ENCODE measurements around the gene NRG2. TPM values are rescaled to one million over a fixed set of nuclear protein-coding genes. Genes with fewer than 3 reads are reported as not detected.

Gene NRG2
- total RNA-seq, 4 donors from 2014 or later: 0.80 TPM; not detected in 3

DNA sequence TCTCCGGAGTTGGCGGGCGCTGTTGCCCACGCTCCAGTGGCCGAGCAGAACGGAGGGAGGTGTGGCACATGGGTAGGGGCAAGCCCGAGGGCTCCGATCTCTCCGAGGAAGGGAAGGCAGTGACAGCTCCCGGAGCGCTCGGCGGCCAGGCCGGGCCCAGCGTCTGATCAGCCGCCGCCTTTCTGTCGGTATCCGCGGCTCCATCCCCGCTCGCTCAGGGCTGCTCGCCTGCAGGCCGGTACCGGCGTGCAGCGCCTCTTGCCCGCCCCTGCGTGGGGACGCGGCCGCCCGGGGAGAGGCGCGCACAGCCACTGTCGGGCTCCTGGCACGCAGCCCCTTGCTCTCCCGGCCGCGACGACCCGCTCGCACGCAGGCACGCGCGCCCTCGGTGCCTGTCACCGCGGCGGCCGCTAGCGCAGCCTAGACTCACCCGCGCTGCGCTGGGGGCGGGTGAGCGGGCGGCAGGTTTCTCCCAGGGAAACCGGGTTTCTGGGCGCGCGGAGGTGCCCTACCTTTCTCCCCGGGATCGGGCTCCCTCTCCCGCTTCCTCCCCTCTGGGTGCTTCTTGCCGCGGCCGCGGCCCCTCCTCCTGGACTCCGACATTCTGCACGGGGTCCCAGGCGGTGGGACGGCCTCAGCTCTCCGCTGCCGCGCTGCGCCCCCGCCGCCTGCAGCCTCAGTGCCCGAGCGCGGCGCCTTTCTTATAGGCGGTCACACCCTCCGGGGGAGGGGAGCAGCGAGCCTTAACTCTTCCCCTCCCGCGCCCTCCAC, 139.1 kb downstream of the NRG2 start:
- no peaks in the 10 kb centered on the region for H3K9me3 ChIP-seq
- DNase-seq: peak in 1 of 3 donors; percentile 40
- no peaks in the 10 kb centered on the region for H3K36me3 ChIP-seq
- no peak overlapping the region for H3K27ac ChIP-seq
- H3K27me3 ChIP-seq: peaks cover 0 to 11% of the 10 kb centered on the region in 2 donors
- peak overlapping the region; percentile 8 to 52 (median 40) for H3K4me3 ChIP-seq
- TF ChIP-seq, protein P1, sequence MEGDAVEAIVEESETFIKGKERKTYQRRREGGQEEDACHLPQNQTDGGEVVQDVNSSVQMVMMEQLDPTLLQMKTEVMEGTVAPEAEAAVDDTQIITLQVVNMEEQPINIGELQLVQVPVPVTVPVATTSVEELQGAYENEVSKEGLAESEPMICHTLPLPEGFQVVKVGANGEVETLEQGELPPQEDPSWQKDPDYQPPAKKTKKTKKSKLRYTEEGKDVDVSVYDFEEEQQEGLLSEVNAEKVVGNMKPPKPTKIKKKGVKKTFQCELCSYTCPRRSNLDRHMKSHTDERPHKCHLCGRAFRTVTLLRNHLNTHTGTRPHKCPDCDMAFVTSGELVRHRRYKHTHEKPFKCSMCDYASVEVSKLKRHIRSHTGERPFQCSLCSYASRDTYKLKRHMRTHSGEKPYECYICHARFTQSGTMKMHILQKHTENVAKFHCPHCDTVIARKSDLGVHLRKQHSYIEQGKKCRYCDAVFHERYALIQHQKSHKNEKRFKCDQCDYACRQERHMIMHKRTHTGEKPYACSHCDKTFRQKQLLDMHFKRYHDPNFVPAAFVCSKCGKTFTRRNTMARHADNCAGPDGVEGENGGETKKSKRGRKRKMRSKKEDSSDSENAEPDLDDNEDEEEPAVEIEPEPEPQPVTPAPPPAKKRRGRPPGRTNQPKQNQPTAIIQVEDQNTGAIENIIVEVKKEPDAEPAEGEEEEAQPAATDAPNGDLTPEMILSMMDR (IDR thresholded peaks at IDR 0.05): no peak
- no peak for TF ChIP-seq POLR2A (IDR thresholded peaks at IDR 0.05)
- peaks cover 0 to 22% (median 8%) of the 10 kb centered on the region in 4 donors for H3K4me1 ChIP-seq

DNA sequence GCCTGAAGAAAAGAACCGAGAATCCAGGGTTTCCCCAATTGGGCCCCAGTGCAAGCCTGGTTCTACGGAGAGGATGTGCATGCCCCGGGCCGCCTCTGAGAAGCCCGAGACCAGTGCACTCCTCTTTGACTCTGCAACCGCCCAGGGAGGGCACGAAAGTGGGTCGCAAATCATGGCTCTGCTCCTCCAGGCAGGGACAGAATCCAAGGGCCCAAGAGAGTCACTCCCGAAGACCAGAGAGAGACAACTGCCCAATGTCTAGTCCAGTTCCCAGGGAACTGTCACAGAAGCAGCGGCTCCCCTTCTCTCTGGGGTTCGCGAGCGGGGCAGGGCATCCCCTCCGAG, 139.7 kb downstream of the NRG2 start:
- Histone ChIP-seq H3K4me1 (peaks cover 0 to 22% (median 8%) of the 10 kb centered on the region in 4 donors), H3K27me3 (peaks cover 0 to 11% of the 10 kb centered on the region in 2 donors), H3K9me3 (no peaks in the 10 kb centered on the region), H3K36me3 (no peaks in the 10 kb centered on the region), H3K27ac (no peak overlapping the region), H3K4me3 (peak overlapping the region in 3 of 4 donors; percentile 38 to 52 (median 43))
- no peak for TF ChIP-seq POLR2A (IDR thresholded peaks at IDR 0.05)
- TF ChIP-seq, protein P1 (IDR thresholded peaks at IDR 0.05): no peak
- DNase-seq: peak in 1 of 3 donors; percentile 22

DNA sequence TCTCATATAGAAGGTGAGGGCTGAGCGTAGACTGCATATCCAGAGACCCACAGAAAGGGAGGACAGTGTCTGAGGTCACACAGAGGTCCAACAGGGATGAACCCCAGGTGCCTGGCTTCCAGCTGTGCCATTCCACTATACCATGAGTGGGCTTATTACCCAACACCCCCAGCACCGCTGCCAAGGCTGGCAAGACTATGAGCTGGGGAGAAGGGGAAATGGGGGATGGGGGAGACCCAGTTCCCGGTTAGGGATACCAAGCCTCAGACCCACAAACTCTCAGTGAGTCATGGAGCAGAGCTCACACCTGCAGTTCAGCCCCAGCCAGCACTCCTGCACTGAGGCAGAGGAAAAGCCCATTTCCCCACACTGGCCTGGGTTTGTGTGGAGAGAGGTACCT, 141.1 kb downstream of the NRG2 start:
- no peaks in the 10 kb centered on the region for H3K9me3 ChIP-seq
- H3K27ac ChIP-seq: no peak overlapping the region
- no peak for TF ChIP-seq POLR2A (IDR thresholded peaks at IDR 0.05)
- TF ChIP-seq, protein P1 (IDR thresholded peaks at IDR 0.05): no peak
- no peaks in the 10 kb centered on the region for H3K36me3 ChIP-seq
- DNase-seq: peak in 1 of 3 donors; percentile 7
- H3K4me3 ChIP-seq: no peak overlapping the region
- H3K4me1 ChIP-seq: peaks cover 0 to 22% (median 8%) of the 10 kb centered on the region in 4 donors
- peaks cover 0 to 11% of the 10 kb centered on the region in 2 donors for H3K27me3 ChIP-seq

DNA sequence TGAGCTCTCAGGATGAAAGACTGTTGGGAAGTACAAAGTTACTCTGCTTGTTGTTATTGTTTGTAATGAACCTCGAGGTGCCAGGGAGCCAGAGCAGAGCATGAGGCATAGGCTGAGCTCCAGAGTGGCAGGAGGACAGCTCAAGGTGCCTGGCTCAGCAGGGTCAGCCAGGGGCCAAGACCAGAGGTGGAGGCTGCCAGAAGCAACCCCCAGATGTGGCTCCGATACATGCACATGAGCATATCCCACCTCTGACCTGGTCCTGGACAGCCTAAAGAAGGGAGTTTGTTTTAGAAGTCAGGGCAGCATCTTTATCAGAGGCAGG, 141.9 kb downstream of the NRG2 start:
- peak in 1 of 3 donors; percentile 22 for DNase-seq
- TF ChIP-seq, protein P1 (IDR thresholded peaks at IDR 0.05): no peak
- no peak for TF ChIP-seq POLR2A (IDR thresholded peaks at IDR 0.05)

DNA sequence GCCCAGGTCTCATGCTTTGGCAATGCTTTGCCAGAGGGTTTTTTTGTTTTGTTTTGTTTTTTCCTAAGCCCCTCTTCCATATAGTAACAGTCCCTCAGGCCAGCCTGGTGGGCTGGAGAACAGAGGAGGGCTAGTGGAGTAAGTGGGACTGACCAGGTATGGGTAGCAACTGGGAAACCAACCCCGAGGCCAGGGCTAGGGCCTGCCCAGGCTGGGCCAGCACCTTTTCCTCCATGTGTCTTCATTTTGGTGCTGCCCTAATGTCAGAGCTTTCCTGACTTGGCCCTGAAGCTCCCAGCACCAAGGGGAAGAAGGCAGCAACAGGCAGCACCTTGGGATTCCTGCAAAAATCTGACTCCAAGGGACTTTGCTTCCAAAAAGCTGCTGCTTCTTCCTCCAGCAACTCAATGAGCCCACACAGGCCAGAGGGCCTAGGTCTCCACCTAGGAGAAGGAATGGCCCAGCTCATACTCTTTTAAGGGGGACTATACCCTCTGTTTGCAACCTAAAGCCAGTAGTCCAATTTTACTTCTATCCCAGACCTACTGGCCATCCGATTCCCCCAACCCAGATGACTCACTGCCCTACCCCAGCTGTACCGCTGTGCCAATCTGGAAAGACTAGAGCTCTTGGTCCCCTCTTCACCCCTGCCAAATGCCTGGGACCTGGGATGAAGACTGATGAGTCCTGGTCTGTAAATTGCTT, 142.4 kb downstream of the NRG2 start:
- Histone ChIP-seq H3K4me3 (no peak overlapping the region), H3K27me3 (peaks cover 0 to 11% of the 10 kb centered on the region in 2 donors)

More for the DNA sequence above, 141.9 kb downstream of the NRG2 start:
- Histone ChIP-seq H3K9me3 (no peaks in the 10 kb centered on the region), H3K27ac (no peak overlapping the region), H3K4me1 (peaks cover 0 to 22% (median 8%) of the 10 kb centered on the region in 4 donors), H3K36me3 (no peaks in the 10 kb centered on the region), H3K27me3 (peaks cover 0 to 11% of the 10 kb centered on the region in 2 donors), H3K4me3 (no peak overlapping the region)

More for the DNA sequence above, 142.4 kb downstream of the NRG2 start:
- peaks cover 0 to 22% (median 8%) of the 10 kb centered on the region in 4 donors for H3K4me1 ChIP-seq
- no peaks in the 10 kb centered on the region for H3K9me3 ChIP-seq
- no peak overlapping the region for H3K27ac ChIP-seq
- H3K36me3 ChIP-seq: no peaks in the 10 kb centered on the region
- TF ChIP-seq POLR2A (IDR thresholded peaks at IDR 0.05): no peak
- TF ChIP-seq, protein P1 (IDR thresholded peaks at IDR 0.05): no peak
- peak in 1 of 3 donors; percentile 7 for DNase-seq
